HL-60 (cell line): Measurements from ENCODE around the gene ROBO1.

Experiments used
- GABPA ChIP-seq: IDR thresholded peaks from 2 replicates; pipeline ENCODE4 v1.6.1; 2012; ENCODE audit warnings: low read depth
- POLR2AphosphoS5 ChIP-seq: IDR thresholded peaks from 2 replicates; pipeline ENCODE4 v1.6.1; 2012; ENCODE audit warnings: low read depth
- TF ChIP-seq, protein P1 (sequence below): IDR thresholded peaks from one replicate; pipeline ENCODE4 v1.5.1; 2011; ENCODE audit warnings: low read length, control low read depth, inconsistent platforms; ENCODE audit not compliant: insufficient read depth
- TF ChIP-seq, protein P2 (sequence below): IDR thresholded peaks from 2 replicates; pipeline ENCODE4 v1.6.1; 2012; ENCODE audit warnings: low read depth; ENCODE audit not compliant: insufficient replicate concordance

DNA sequence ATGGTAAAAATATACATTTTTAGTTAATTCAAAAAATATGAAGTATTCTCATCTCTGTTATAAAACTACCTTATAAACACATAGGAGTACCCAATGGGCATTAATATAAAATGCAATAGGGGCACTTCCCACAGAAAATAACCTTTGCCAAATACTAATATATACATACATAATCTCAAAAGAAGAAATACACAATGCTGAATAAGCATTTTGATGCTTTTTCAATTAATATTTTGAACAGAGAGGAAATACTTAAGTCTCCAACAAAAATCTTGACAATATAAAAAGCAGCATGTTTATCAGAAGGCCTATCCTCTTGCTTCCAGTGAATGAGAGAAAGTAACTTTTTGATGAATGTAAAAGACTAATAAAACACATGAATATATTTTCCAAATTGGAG is 110.7 kb downstream of the ROBO1 start:
- TF ChIP-seq POLR2AphosphoS5 (no peak), GABPA (no peak)
- TF ChIP-seq, protein P1, sequence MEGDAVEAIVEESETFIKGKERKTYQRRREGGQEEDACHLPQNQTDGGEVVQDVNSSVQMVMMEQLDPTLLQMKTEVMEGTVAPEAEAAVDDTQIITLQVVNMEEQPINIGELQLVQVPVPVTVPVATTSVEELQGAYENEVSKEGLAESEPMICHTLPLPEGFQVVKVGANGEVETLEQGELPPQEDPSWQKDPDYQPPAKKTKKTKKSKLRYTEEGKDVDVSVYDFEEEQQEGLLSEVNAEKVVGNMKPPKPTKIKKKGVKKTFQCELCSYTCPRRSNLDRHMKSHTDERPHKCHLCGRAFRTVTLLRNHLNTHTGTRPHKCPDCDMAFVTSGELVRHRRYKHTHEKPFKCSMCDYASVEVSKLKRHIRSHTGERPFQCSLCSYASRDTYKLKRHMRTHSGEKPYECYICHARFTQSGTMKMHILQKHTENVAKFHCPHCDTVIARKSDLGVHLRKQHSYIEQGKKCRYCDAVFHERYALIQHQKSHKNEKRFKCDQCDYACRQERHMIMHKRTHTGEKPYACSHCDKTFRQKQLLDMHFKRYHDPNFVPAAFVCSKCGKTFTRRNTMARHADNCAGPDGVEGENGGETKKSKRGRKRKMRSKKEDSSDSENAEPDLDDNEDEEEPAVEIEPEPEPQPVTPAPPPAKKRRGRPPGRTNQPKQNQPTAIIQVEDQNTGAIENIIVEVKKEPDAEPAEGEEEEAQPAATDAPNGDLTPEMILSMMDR = no peak
- TF ChIP-seq, protein P2, sequence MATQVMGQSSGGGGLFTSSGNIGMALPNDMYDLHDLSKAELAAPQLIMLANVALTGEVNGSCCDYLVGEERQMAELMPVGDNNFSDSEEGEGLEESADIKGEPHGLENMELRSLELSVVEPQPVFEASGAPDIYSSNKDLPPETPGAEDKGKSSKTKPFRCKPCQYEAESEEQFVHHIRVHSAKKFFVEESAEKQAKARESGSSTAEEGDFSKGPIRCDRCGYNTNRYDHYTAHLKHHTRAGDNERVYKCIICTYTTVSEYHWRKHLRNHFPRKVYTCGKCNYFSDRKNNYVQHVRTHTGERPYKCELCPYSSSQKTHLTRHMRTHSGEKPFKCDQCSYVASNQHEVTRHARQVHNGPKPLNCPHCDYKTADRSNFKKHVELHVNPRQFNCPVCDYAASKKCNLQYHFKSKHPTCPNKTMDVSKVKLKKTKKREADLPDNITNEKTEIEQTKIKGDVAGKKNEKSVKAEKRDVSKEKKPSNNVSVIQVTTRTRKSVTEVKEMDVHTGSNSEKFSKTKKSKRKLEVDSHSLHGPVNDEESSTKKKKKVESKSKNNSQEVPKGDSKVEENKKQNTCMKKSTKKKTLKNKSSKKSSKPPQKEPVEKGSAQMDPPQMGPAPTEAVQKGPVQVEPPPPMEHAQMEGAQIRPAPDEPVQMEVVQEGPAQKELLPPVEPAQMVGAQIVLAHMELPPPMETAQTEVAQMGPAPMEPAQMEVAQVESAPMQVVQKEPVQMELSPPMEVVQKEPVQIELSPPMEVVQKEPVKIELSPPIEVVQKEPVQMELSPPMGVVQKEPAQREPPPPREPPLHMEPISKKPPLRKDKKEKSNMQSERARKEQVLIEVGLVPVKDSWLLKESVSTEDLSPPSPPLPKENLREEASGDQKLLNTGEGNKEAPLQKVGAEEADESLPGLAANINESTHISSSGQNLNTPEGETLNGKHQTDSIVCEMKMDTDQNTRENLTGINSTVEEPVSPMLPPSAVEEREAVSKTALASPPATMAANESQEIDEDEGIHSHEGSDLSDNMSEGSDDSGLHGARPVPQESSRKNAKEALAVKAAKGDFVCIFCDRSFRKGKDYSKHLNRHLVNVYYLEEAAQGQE = no peak
